ENCODE data around the gene MACROD2.

GRCh38 chr20:14518648-14519047, 523.3 kb downstream of the MACROD2 start:
- no peak for TF ChIP-seq CTCF (IDR thresholded peaks at IDR 0.05 in 2 of 3, conservative IDR thresholded peaks at IDR 0.05 in 1 of 3; ENCODE audit: borderline replicate concordance in 1 of 3, insufficient read depth in 1 of 3, low read depth in 2 of 3, low read length in 2 of 3)
- no peak for TF ChIP-seq JUND (IDR thresholded peaks at IDR 0.05)
- no peak for TF ChIP-seq POLR2AphosphoS5 (IDR thresholded peaks at IDR 0.05; ENCODE audit: low read depth, low read length)
- TF ChIP-seq POLR2A (IDR thresholded peaks at IDR 0.05; ENCODE audit: borderline replicate concordance, extremely low read depth, insufficient read depth, insufficient read length): no peak
- no peak for TF ChIP-seq EGR1 (IDR thresholded peaks at IDR 0.05; ENCODE audit: low read depth)
- TF ChIP-seq EZH2 (IDR thresholded peaks at IDR 0.05): no peak
- TF ChIP-seq SP1 (IDR thresholded peaks at IDR 0.05; ENCODE audit: low read depth): no peak
- TF ChIP-seq EZH2phosphoT487 (IDR thresholded peaks at IDR 0.05; ENCODE audit: borderline replicate concordance): no peak
- TF ChIP-seq REST (IDR thresholded peaks at IDR 0.05; ENCODE audit: low read depth): no peak
- no peak for TF ChIP-seq MAX (IDR thresholded peaks at IDR 0.05)
- TF ChIP-seq ZFX (IDR thresholded peaks at IDR 0.05): no peak

Data from HCT116 (cell line).